GM21515 (cell line): ENCODE data around the gene LIME1.

Experiments
- ATAC-seq: cut with Tn5 transposase; IDR thresholded peaks from one replicate; pipeline ENCODE4 v1.9.1; 2021; ENCODE audit not compliant: unreplicated experiment

Gene LIME1

GRCh38 chr20:63737945-63738686 is 1.7 kb downstream of the LIME1 start:
- no peak for ATAC-seq

GRCh38 chr20:63738687-63739129 is 2.2 kb downstream of the LIME1 start:
- ATAC-seq = no peak

- ATAC-seq = peak; percentile 37
Observed at GRCh38 chr20:63739130-63740069, 2.9 kb downstream of the LIME1 start, which contains the start of gene SLC2A4RG. Gene SLC2A4RG, plus strand, starts transcription at chr20:63739776. Its CDS starts 137 bp downstream, at chr20:63739913.

- no peak for ATAC-seq
Observed at GRCh38 chr20:63740070-63740626, 3.7 kb downstream of the LIME1 start.

GRCh38 chr20:63740627-63741353 is 4.3 kb downstream of the LIME1 start:
- ATAC-seq = no peak

- ATAC-seq = no peak
Observed at GRCh38 chr20:63741354-63741675, 4.9 kb downstream of the LIME1 start.

- no peak for ATAC-seq
Observed at GRCh38 chr20:63741676-63742380, 5.4 kb downstream of the LIME1 start.

- ATAC-seq = no peak
Observed at GRCh38 chr20:63742381-63743024, 6.0 kb downstream of the LIME1 start.

GRCh38 chr20:63743210-63743970 is 6.9 kb downstream of the LIME1 start:
- no peak for ATAC-seq

- ATAC-seq = no peak
Observed at GRCh38 chr20:63744158-63744557, 7.7 kb downstream of the LIME1 start.

GRCh38 chr20:63744574-63745423 is 8.3 kb downstream of the LIME1 start:
- ATAC-seq = no peak

- no peak for ATAC-seq
Observed at GRCh38 chr20:63745424-63745805, 9.0 kb downstream of the LIME1 start.

- no peak for ATAC-seq
Observed at GRCh38 chr20:63745961-63746731, 9.7 kb downstream of the LIME1 start.

GRCh38 chr20:63746751-63747315 is 10.4 kb downstream of the LIME1 start:
- ATAC-seq = no peak

GRCh38 chr20:63747622-63748069 is 11.2 kb downstream of the LIME1 start:
- no peak for ATAC-seq

GRCh38 chr20:63748070-63748933 is 11.8 kb downstream of the LIME1 start:
- ATAC-seq = no peak
